A673 (cell line): ENCODE data around the gene ZNRF3. TPM values are rescaled to one million over a fixed set of nuclear protein-coding genes. Genes with fewer than 3 reads are reported as not detected.
"Not testable (repeated sequence)": the region's sequence is repeated elsewhere in the genome, so short reads cannot be mapped to it uniquely, and the experiment has no call there.

Source experiments
- BruUV-seq: library from RNA; stranded (reverse); fragments of 400-500 nt; replicated peaks from 2 replicates; lab custom pipeline; 2021; lab: Mats Ljungman, UMichigan
- CTCF ChIA-PET: fragments of 300-600 bp; sonication (Branson Sonifier 250); formaldehyde crosslinking; loops from one replicate; lab custom pipeline; 2022; ENCODE audit warnings: antibody characterized with exemption; lab: Charles Lee
- POLR2A ChIA-PET: fragments of 300-600 bp; sonication (Branson Sonifier 250); formaldehyde crosslinking; loops from one replicate; lab custom pipeline; 2022; ENCODE audit warnings: antibody characterized with exemption; ENCODE audit not compliant: low non-redundant PET; lab: Charles Lee
- DNase-seq: peaks from one replicate; pipeline ENCODE4 v3.0.0-alpha.2; 2015; ENCODE audit warnings: low spot score
- H3K27ac ChIP-seq: fragments of 200-600 bp; sonication (generic); 2 replicates; pipeline ENCODE4 v1.5.1; 2016; ENCODE audit warnings: mixed run types, low read depth, mild to moderate bottlenecking, mixed read lengths, antibody characterized with exemption, low read length; ENCODE audit not compliant: poor library complexity, severe bottlenecking
- H3K27me3 ChIP-seq: fragments of 200-600 bp; sonication (generic); replicated peaks from 2 replicates; pipeline ENCODE4 v1.6.1; 2017; ENCODE audit warnings: mixed run types, low read depth, mild to moderate bottlenecking, mixed read lengths, antibody characterized with exemption, low read length; ENCODE audit not compliant: insufficient read depth, poor library complexity
- H3K36me3 ChIP-seq: fragments of 200-600 bp; sonication (generic); 2 replicates; pipeline ENCODE4 v1.6.1; 2016; ENCODE audit warnings: mixed run types, mild to moderate bottlenecking, mixed read lengths, antibody characterized with exemption, low read length; ENCODE audit not compliant: insufficient read depth, poor library complexity, severe bottlenecking
- H3K4me1 ChIP-seq: fragments of 200-600 bp; sonication (generic); 2 replicates; pipeline ENCODE4 v1.6.1; 2017; ENCODE audit warnings: mixed run types, mild to moderate bottlenecking, mixed read lengths, antibody characterized with exemption, low read length; ENCODE audit not compliant: insufficient read depth, poor library complexity, severe bottlenecking
- H3K4me3 ChIP-seq: fragments of 200-600 bp; sonication (generic); 2 replicates; pipeline ENCODE4 v1.5.1; 2016; ENCODE audit warnings: low read depth, mixed run types, mild to moderate bottlenecking, mixed read lengths, low read length; ENCODE audit not compliant: poor library complexity, severe bottlenecking
- H3K9me3 ChIP-seq: fragments of 200-600 bp; sonication (generic); 2 replicates; pipeline ENCODE4 v1.6.1; 2016; ENCODE audit warnings: mixed run types, low read depth, mild to moderate bottlenecking, mixed read lengths, antibody characterized with exemption, low read length; ENCODE audit not compliant: poor library complexity, severe bottlenecking
- EZH2 ChIP-seq: fragments of 200-600 bp; sonication (generic); IDR thresholded peaks from 2 replicates; pipeline ENCODE4 v1.6.1; 2017; ENCODE audit warnings: borderline replicate concordance, low read depth, mild to moderate bottlenecking, mixed read lengths, antibody characterized with exemption, low read length; ENCODE audit not compliant: poor library complexity, severe bottlenecking
- intact Hi-C: fragments of 100-400 bp; cut with micrococcal nuclease; formaldehyde crosslinking; loops from one replicate; pipeline ENCODE4 v1.10.0; 2022; ENCODE audit not compliant: unreplicated experiment
- total RNA-seq: library from RNA; stranded (reverse); gene quantifications from 2 replicates; pipeline ENCODE4 v1.2.3, GENCODE V29; 2021
- TF ChIP-seq, protein P1 (sequence below): fragments of 300-800, 200-600 bp; sonication (generic); conservative IDR thresholded peaks from 2 replicates; pipeline ENCODE4 v1.5.1; 2017; ENCODE audit warnings: low read depth, mild to moderate bottlenecking, antibody characterized with exemption, low read length, moderate library complexity, mixed read lengths

Gene ZNRF3
- total RNA-seq, 1 experiment from 2014 or later: 11.9 TPM

DNA sequence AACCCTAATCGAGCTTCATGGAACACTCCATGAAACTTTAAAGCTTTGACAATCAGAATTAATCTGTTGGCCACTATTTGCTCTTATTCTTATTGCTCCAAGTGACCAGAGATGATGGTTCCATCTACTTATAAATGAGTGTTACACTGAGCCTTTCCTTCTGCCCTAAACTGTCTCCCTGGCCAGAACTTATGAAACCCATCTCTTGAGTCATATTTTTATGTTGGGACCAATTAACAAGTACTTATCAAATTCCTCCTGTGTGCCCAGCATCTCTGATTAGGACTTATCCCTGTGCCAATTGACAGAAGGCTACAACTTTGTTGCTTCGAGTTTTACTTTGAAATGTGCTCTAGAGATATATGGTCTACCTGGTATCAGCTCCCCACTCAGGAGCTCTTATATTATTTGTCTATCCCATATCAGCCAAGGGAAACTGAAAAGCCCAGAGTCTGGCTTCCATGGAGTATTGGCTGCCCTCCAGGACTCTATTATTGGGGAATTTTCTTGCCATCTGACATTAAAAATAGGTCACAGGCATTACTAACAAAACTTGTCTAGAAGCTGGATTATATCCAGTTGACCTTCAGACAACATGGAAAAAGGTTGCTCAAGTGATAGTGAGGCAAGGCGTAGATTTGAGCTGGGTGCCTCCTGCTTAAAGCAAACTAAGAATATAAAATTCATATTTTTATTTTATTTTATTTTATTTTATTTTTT, 198.3 kb downstream of the ZNRF3 start:
- intact Hi-C loops: no loop called here
- Histone ChIP-seq H3K27me3 (no peaks in the 10 kb centered on the region), H3K36me3 (no peaks in the 10 kb centered on the region), H3K9me3 (no peaks in the 10 kb centered on the region), H3K27ac (no peak overlapping the region), H3K4me1 (peaks cover 43% of the 10 kb centered on the region), H3K4me3 (no peak overlapping the region)
- TF ChIP-seq, protein P1, sequence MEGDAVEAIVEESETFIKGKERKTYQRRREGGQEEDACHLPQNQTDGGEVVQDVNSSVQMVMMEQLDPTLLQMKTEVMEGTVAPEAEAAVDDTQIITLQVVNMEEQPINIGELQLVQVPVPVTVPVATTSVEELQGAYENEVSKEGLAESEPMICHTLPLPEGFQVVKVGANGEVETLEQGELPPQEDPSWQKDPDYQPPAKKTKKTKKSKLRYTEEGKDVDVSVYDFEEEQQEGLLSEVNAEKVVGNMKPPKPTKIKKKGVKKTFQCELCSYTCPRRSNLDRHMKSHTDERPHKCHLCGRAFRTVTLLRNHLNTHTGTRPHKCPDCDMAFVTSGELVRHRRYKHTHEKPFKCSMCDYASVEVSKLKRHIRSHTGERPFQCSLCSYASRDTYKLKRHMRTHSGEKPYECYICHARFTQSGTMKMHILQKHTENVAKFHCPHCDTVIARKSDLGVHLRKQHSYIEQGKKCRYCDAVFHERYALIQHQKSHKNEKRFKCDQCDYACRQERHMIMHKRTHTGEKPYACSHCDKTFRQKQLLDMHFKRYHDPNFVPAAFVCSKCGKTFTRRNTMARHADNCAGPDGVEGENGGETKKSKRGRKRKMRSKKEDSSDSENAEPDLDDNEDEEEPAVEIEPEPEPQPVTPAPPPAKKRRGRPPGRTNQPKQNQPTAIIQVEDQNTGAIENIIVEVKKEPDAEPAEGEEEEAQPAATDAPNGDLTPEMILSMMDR: no peak
- no peak for TF ChIP-seq EZH2
- ChIA-PET POLR2A (interaction anchor here (0.6 kb wide), 1 partner anchor 305 kb away, joined by 7 read pairs; no protein-coding TSS in a partner anchor), CTCF (no interaction called here)
- DNase-seq: no peak
- no TSS peak for BruUV-seq

DNA sequence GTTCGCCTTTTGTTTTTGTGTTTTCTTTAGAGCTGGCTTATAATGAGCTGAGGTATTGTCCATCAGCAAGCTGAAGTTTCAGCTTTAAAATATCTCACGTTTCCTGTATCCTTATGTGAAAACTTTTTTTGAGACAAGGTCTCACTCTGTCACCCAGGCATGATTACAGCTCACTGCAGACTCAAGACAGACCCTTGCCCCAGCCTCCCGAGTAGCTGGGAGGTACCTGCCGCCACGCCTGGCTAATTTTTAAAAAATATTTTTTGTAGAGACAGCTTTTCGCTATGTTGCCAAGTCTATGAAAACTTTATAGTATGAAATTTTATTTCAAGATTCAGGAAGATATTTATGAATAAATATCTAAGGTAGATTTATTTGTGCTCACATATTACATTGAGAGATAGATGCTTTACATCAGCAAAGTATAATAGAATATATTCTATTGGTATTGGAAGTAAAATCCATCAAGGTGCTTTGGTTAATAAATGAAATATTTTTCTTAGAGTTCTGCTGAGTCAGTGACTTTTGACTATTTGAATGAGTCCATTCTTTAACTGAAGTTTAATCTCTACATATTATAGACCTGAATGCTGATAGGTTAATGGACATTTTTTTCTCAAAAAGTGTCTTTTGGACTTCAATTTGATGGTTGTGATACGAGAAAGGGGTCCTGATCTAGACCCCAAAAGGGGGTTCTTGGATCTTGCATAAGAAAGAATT, 199.6 kb downstream of the ZNRF3 start:
- CTCF ChIA-PET: no interaction called here
- Histone ChIP-seq H3K4me3 (no peak overlapping the region), H3K4me1 (peaks cover 41% of the 10 kb centered on the region), H3K9me3 (no peaks in the 10 kb centered on the region), H3K36me3 (no peaks in the 10 kb centered on the region), H3K27me3 (no peaks in the 10 kb centered on the region), H3K27ac (no peak overlapping the region)
- no peak for DNase-seq
- intact Hi-C loops: no loop called here
- TF ChIP-seq, protein P1: no peak
- TF ChIP-seq EZH2: no peak
- POLR2A ChIA-PET: no interaction called here
- BruUV-seq: no TSS peak

DNA sequence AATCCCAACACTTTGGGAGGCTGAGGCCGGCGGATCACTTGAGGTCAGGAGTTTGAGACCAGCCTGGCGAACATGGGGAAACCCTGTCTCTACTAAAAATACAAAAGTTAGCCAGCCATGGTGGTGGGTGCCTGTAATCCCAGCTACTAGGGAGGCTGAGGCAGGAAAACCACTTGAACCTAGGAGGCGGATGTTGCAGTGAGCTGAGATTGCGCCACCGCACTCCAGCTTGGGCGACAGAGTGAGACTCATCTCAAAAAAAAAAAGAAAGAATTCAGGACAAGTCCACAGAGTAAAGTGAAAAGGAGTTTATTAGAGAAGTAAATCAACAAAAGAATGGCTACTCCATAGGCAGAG, 200.2 kb downstream of the ZNRF3 start:
- H3K27ac ChIP-seq, intact Hi-C loops, DNase-seq, H3K4me3 ChIP-seq, H3K27me3 ChIP-seq, H3K9me3 ChIP-seq, BruUV-seq, CTCF ChIA-PET, H3K36me3 ChIP-seq, POLR2A ChIA-PET: not testable (repeated sequence)
- H3K4me1 ChIP-seq: peaks cover 35% of the 10 kb centered on the region
